22Rv1 (cell line): Measurements from ENCODE around the gene EPM2A.

ENCODE experiments used
- H3K27ac ChIP-seq: fragments of 450-650 bp; 2 replicates; pipeline ENCODE4 v1.5.1; 2017
- ZFX ChIP-seq: fragments of 450-650 bp; IDR thresholded peaks from 2 replicates; pipeline ENCODE4 v1.6.1; 2017; ENCODE audit warnings: antibody characterized with exemption, borderline replicate concordance
- TF ChIP-seq, protein P1 (sequence below): fragments of 450-650 bp; IDR thresholded peaks from 2 replicates; pipeline ENCODE4 v1.5.1; 2017; ENCODE audit warnings: mild to moderate bottlenecking

Gene EPM2A

DNA sequence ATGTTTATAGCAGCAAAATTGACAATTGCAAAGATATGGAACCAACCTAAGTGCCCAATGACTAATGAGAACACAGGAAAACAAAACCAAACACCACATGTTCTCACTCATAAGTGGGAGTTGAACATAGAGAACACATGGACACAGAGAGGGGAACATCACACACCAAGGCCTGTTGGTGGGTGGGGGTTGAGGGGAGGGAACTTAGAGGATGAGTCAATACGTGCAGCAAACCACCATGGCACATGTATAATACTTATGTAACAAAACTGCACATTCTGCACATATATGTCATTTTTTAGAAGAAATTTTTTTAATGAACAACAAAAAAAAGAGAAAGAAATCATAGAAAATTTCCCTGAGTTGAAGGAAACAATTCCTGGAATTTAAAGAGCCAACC is 3.9 kb downstream of the EPM2A start:
- no peak overlapping the region for H3K27ac ChIP-seq
- TF ChIP-seq, protein P1, sequence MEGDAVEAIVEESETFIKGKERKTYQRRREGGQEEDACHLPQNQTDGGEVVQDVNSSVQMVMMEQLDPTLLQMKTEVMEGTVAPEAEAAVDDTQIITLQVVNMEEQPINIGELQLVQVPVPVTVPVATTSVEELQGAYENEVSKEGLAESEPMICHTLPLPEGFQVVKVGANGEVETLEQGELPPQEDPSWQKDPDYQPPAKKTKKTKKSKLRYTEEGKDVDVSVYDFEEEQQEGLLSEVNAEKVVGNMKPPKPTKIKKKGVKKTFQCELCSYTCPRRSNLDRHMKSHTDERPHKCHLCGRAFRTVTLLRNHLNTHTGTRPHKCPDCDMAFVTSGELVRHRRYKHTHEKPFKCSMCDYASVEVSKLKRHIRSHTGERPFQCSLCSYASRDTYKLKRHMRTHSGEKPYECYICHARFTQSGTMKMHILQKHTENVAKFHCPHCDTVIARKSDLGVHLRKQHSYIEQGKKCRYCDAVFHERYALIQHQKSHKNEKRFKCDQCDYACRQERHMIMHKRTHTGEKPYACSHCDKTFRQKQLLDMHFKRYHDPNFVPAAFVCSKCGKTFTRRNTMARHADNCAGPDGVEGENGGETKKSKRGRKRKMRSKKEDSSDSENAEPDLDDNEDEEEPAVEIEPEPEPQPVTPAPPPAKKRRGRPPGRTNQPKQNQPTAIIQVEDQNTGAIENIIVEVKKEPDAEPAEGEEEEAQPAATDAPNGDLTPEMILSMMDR = no peak
- TF ChIP-seq ZFX = no peak

DNA sequence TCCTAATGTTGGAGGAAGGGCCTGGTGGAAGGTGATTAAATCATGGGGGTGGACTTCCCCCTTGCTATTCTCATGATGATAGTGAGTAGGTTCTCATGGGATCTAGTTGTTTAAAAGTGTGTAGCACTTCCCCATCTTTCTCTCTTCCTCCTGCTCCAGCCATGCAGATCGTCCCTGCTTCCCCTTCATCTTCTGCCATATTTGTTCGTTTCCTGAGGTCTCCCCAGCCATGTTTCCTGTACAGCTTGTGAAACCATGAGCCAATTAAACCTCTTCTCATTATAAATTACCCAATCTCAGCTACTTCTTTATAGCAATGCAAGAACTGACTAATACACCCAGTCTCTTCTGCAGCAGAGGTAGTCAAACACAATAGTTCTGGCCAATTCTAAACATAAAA is 5.4 kb downstream of the EPM2A start:
- H3K27ac ChIP-seq = no peak overlapping the region
- TF ChIP-seq, protein P1 = no peak
- TF ChIP-seq ZFX = no peak

DNA sequence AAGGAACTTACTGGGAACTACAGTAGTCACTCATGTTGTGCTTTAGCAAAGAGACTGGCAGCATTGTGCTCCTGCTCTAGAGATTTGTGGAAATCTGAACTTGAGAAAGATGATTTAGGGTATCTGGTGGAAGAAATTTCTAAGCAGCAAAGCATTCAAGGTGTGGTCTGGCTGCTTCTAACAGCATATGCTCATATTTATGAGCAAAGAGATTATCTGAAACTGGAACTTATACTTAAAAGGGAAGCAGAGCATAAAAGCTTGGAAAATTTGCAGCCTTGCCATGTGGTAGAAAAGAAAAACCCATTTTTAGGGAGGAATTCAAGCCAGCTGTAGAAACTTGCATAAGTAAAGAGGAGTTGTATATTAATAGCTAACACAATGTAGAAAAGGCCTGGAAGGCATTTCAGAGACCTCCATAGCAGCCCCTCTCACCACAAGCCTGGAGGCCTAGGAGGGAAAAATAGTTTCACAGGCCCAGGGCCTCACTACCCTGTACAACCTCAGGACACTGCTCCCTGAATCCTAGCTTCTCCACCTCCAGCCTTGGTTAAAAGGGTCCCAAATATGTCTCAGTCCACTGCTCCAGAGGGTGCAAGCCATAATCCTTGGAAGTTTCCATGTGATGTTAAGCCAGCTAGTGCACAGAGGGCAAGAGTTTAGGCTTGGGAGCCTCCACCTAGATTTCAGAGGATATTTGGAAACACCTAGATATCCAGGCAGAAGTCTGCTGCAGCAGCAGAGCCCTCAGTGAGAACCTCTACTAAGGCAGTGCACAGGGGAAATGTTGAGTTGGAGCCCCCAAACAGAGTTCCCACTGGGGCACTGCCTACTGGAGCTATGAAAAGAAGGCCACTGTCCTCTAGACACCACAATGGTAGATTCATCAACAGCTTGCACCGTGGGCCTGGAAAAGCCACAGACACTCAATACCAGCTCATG is 6.6 kb downstream of the EPM2A start:
- H3K27ac ChIP-seq = no peak overlapping the region
- TF ChIP-seq, protein P1 = no peak
- no peak for TF ChIP-seq ZFX

DNA sequence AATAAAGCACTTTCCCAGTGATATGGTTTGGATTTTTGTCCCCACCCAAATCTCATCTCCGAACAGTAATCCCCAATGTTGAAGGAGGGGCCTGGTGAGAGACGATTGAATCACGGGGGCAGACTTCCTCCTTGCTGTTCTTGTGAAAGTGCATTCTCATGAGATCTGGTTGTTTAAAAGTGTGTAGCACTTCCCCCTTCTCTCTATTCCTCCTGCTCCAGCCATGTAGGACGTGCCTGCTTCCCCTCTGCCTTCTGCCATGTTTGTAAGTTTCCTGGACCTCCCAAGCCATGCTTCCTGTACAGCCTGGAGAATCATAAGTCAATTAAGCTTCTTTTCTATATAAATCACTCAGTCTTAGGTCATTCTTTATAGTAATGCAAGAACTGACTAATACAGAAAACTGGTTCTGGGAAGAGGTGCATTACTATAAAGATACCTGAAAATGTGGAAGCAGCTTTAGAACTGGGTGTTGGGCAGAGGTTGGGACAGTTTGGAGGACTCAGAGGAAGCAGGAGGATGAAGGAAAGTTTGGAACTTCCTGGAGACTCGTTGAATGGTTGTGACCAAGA is 7.4 kb downstream of the EPM2A start:
- no peak overlapping the region for H3K27ac ChIP-seq
- TF ChIP-seq, protein P1 = no peak
- TF ChIP-seq ZFX = no peak

DNA sequence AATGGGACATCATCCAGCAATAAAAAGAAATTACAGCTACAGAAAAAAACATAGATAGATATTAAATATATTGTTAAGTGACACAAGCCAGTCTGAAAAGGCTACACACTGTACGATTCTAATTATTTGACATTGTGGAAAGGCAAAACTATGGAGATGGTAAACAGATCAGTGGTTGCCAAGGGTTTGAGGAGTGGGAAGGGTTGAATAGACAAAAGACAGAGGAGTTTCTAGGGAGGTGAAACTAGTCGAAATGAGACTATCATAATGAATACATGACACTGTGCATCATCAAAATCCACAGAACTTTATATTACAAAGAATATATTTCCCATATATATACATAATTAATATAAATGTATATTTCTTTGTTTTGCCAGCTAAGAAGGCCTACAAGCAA is 9.8 kb downstream of the EPM2A start:
- no peak overlapping the region for H3K27ac ChIP-seq
- TF ChIP-seq ZFX = no peak
- TF ChIP-seq, protein P1 = no peak

DNA sequence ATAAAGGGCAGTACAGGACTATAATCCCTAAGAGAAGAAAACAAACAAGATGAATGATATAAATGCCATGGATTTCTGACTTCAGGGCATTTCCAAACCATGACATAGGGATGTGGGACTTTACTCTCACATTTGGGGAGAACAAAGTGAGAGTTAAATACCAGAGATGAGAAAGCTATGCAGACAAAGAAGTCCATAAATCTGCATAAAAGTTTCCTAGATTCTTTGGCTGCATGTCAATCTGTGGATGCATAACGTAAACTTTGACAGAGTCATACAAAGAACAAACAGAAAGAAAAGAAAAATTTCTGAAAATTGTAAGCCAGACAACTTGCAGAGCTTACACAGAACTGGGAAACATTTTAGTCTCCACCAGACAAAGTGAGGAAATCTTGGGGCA is 11.7 kb downstream of the EPM2A start:
- TF ChIP-seq, protein P1 = no peak
- no peak for TF ChIP-seq ZFX
- H3K27ac ChIP-seq = no peak overlapping the region

DNA sequence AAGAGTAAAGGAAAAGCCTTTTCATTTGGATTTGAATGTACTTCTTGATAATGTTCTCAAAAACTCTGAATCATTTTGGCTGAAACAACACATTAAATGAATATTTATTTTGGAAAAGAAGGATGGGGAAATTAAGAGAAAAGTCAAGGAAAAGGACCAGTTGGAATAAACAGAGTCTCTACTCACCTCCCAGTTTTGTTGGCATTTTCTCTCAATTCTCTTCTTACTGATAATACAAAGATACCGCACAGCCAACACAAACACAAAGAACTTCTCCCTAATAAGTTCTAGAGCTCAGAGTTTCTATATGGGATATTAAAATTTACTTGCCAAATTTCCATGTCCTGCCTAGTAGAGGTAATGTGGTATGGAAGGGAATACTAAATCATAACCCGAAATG is 13.1 kb downstream of the EPM2A start:
- no peak for TF ChIP-seq ZFX
- TF ChIP-seq, protein P1 = no peak

More for the DNA sequence above, 13.1 kb downstream of the EPM2A start:
- H3K27ac ChIP-seq = no peak overlapping the region
